ENCODE results near the gene MBTPS1. TPM values are rescaled to one million over a fixed set of nuclear protein-coding genes. Genes with fewer than 3 reads are reported as not detected.

MBTPS1 gene
- total RNA-seq, 5 donors from 2014 or later (not counting 1 experiment from before 2014, with no cell fraction given): 122 to 142 (median 131) TPM

- ATAC-seq (replicated peaks in 1 of 4) (no peak), DNase-seq (no peak)
- Mint-ChIP-seq H3K36me3 (peaks cover 38% of the 10 kb centered on the region), H3K27ac (no peak overlapping the region), H3K4me1 (peaks cover 13 to 32% (median 31%) of the 10 kb centered on the region in 3 donors), H3K9me3 (no peaks in the 10 kb centered on the region), H3K4me3 (no peak overlapping the region), H3K27me3 (no peaks in the 10 kb centered on the region)
- no peak overlapping the region for H3K4me3 ChIP-seq (ENCODE audit: control insufficient read depth in 1 of 2, extremely low read depth in 1 of 2, low read length in 1 of 2)
- H3K27me3 ChIP-seq (replicated peaks in 1 of 2; ENCODE audit: control insufficient read depth in 2 of 2, extremely low read depth in 1 of 2, insufficient read depth in 2 of 2, low read length in 1 of 2): no peaks in the 10 kb centered on the region
- H3K36me3 ChIP-seq (ENCODE audit: control insufficient read depth in 2 of 2, extremely low read depth in 1 of 2, insufficient read depth in 1 of 2, low read length in 1 of 2): peaks cover 5 to 58% of the 10 kb centered on the region in 2 donors
- H3K27ac ChIP-seq (ENCODE audit: low read length): no peak overlapping the region
- H3K4me1 ChIP-seq (ENCODE audit: control insufficient read depth in 1 of 2, extremely low read depth in 1 of 2, insufficient read depth in 2 of 2, low read length in 2 of 2): peaks cover 0 to 2% of the 10 kb centered on the region in 2 experiments
- CTCF ChIA-PET: interaction anchor here in 1 of 2 donors (1.1 kb wide), 1 partner anchor 9 kb away, joined by 3 read pairs; no protein-coding TSS in a partner anchor
- POLR2A ChIA-PET: no interaction called here
- WGBS (ENCODE audit: insufficient coverage): 100% methylated on average over 1 of the region's 7 CpGs
- H3K9me3 ChIP-seq: no peaks in the 10 kb centered on the region
Observed at GRCh38 chr16:84098939-84099338, 17.8 kb downstream of the MBTPS1 start.

- peaks cover 57% of the 10 kb centered on the region for H3K36me3 Mint-ChIP-seq
- Histone ChIP-seq H3K4me1 (ENCODE audit: control insufficient read depth in 1 of 2, extremely low read depth in 1 of 2, insufficient read depth in 2 of 2, low read length in 2 of 2) (peaks cover 0 to 2% of the 10 kb centered on the region in 2 experiments), H3K27ac (ENCODE audit: low read length) (no peak overlapping the region), H3K9me3 (no peaks in the 10 kb centered on the region), H3K4me3 (ENCODE audit: control insufficient read depth in 1 of 2, extremely low read depth in 1 of 2, low read length in 1 of 2) (no peak overlapping the region), H3K27me3 (replicated peaks in 1 of 2; ENCODE audit: control insufficient read depth in 2 of 2, extremely low read depth in 1 of 2, insufficient read depth in 2 of 2, low read length in 1 of 2) (no peaks in the 10 kb centered on the region), H3K36me3 (ENCODE audit: control insufficient read depth in 2 of 2, extremely low read depth in 1 of 2, insufficient read depth in 1 of 2, low read length in 1 of 2) (peaks cover 15 to 76% of the 10 kb centered on the region in 2 donors)
- H3K27ac Mint-ChIP-seq: no peak overlapping the region
- ChIA-PET POLR2A (interaction anchor here in 1 of 2 donors (0.7 kb wide), 1 partner anchor 9 kb away, joined by 3 read pairs; no protein-coding TSS in a partner anchor), CTCF (interaction anchor here in 1 of 2 donors (0.9 to 1.2 kb wide), 2 partner anchors 8 to 11 kb away, joined by 3 read pairs; no protein-coding TSS in a partner anchor)
- no peaks in the 10 kb centered on the region for H3K27me3 Mint-ChIP-seq
- no peaks in the 10 kb centered on the region for H3K9me3 Mint-ChIP-seq
- ATAC-seq (replicated peaks in 1 of 4) (no peak), DNase-seq (no peak)
- H3K4me1 Mint-ChIP-seq: peaks cover 0 to 13% (median 13%) of the 10 kb centered on the region in 3 donors
- H3K4me3 Mint-ChIP-seq: no peak overlapping the region
- WGBS (ENCODE audit: insufficient coverage): 100% methylated on average over 2 of the region's 4 CpGs
Observed at GRCh38 chr16:84096447-84097005, 20.2 kb downstream of the MBTPS1 start.

GRCh38 chr16:84095466-84095865 lies 21.3 kb downstream of the MBTPS1 start:
- H3K4me3 Mint-ChIP-seq: no peak overlapping the region
- 93% methylated on average over 8 of the region's 14 CpGs for WGBS (ENCODE audit: insufficient coverage)
- no peaks in the 10 kb centered on the region for H3K27me3 Mint-ChIP-seq
- POLR2A ChIA-PET: no interaction called here
- no peak overlapping the region for H3K27ac ChIP-seq (ENCODE audit: low read length)
- H3K9me3 Mint-ChIP-seq: no peaks in the 10 kb centered on the region
- H3K27ac Mint-ChIP-seq: no peak overlapping the region
- ATAC-seq (replicated peaks in 1 of 4) (no peak), DNase-seq (no peak)
- H3K9me3 ChIP-seq: no peaks in the 10 kb centered on the region
- peaks cover 0 to 2% of the 10 kb centered on the region in 2 experiments for H3K4me1 ChIP-seq (ENCODE audit: control insufficient read depth in 1 of 2, extremely low read depth in 1 of 2, insufficient read depth in 2 of 2, low read length in 2 of 2)
- CTCF ChIA-PET: interaction anchor here in 1 of 2 donors (1.2 kb wide), 1 partner anchor 10 kb away, joined by 3 read pairs; no protein-coding TSS in a partner anchor
- H3K4me3 ChIP-seq (ENCODE audit: control insufficient read depth in 1 of 2, extremely low read depth in 1 of 2, low read length in 1 of 2): no peak overlapping the region
- no peaks in the 10 kb centered on the region for H3K27me3 ChIP-seq (replicated peaks in 1 of 2; ENCODE audit: control insufficient read depth in 2 of 2, extremely low read depth in 1 of 2, insufficient read depth in 2 of 2, low read length in 1 of 2)
- peaks cover 19 to 82% of the 10 kb centered on the region in 2 donors for H3K36me3 ChIP-seq (ENCODE audit: control insufficient read depth in 2 of 2, extremely low read depth in 1 of 2, insufficient read depth in 1 of 2, low read length in 1 of 2)
- H3K36me3 Mint-ChIP-seq: peaks cover 64% of the 10 kb centered on the region
- peaks cover under 1 to 12% (median 10%) of the 10 kb centered on the region in 3 donors for H3K4me1 Mint-ChIP-seq

- Mint-ChIP-seq H3K27ac (no peak overlapping the region), H3K4me1 (peaks cover 15 to 16% (median 15%) of the 10 kb centered on the region in 3 donors), H3K9me3 (no peaks in the 10 kb centered on the region), H3K36me3 (peaks cover 75% of the 10 kb centered on the region), H3K27me3 (no peaks in the 10 kb centered on the region), H3K4me3 (no peak overlapping the region)
- H3K27me3 ChIP-seq (replicated peaks in 1 of 2; ENCODE audit: control insufficient read depth in 2 of 2, extremely low read depth in 1 of 2, insufficient read depth in 2 of 2, low read length in 1 of 2): no peaks in the 10 kb centered on the region
- H3K4me3 ChIP-seq (ENCODE audit: control insufficient read depth in 1 of 2, extremely low read depth in 1 of 2, low read length in 1 of 2): no peak overlapping the region
- whole genome bisulfite sequencing (ENCODE audit: insufficient coverage): 100% methylated on average over 2 of the region's 4 CpGs
- peaks cover 19 to 94% of the 10 kb centered on the region in 2 donors for H3K36me3 ChIP-seq (ENCODE audit: control insufficient read depth in 2 of 2, extremely low read depth in 1 of 2, insufficient read depth in 1 of 2, low read length in 1 of 2)
- H3K27ac ChIP-seq (ENCODE audit: low read length): no peak overlapping the region
- H3K4me1 ChIP-seq (ENCODE audit: control insufficient read depth in 1 of 2, extremely low read depth in 1 of 2, insufficient read depth in 2 of 2, low read length in 2 of 2): peaks cover 3 to 4% of the 10 kb centered on the region in 2 experiments
- ATAC-seq (replicated peaks in 1 of 4): no peak
- ChIA-PET CTCF (no interaction called here), POLR2A (no interaction called here)
- DNase-seq: no peak
- no peaks in the 10 kb centered on the region for H3K9me3 ChIP-seq
Observed at GRCh38 chr16:84093879-84094270, 22.9 kb downstream of the MBTPS1 start.

- no peak for DNase-seq
- Histone ChIP-seq H3K9me3 (no peaks in the 10 kb centered on the region), H3K27me3 (replicated peaks in 1 of 2; ENCODE audit: control insufficient read depth in 2 of 2, extremely low read depth in 1 of 2, insufficient read depth in 2 of 2, low read length in 1 of 2) (no peaks in the 10 kb centered on the region), H3K27ac (ENCODE audit: low read length) (no peak overlapping the region), H3K4me3 (ENCODE audit: control insufficient read depth in 1 of 2, extremely low read depth in 1 of 2, low read length in 1 of 2) (no peak overlapping the region), H3K36me3 (ENCODE audit: control insufficient read depth in 2 of 2, extremely low read depth in 1 of 2, insufficient read depth in 1 of 2, low read length in 1 of 2) (peaks cover 19 to 92% of the 10 kb centered on the region in 2 donors), H3K4me1 (ENCODE audit: control insufficient read depth in 1 of 2, extremely low read depth in 1 of 2, insufficient read depth in 2 of 2, low read length in 2 of 2) (peaks cover 8 to 9% of the 10 kb centered on the region in 2 experiments)
- ChIA-PET POLR2A (no interaction called here), CTCF (interaction anchor here in 1 of 2 donors (0.8 kb wide), 1 partner anchor 94 kb away, joined by 3 read pairs; the partner anchor contains the start of gene TAF1C)
- 98% methylated on average over 11 of the region's 16 CpGs for WGBS (ENCODE audit: insufficient coverage)
- Mint-ChIP-seq H3K36me3 (peaks cover 78% of the 10 kb centered on the region), H3K4me1 (peaks cover 18 to 20% (median 19%) of the 10 kb centered on the region in 3 donors), H3K27ac (no peak overlapping the region), H3K9me3 (no peaks in the 10 kb centered on the region), H3K4me3 (no peak overlapping the region), H3K27me3 (no peaks in the 10 kb centered on the region)
- ATAC-seq (replicated peaks in 1 of 4): no peak
Observed at GRCh38 chr16:84093120-84093878, 23.4 kb downstream of the MBTPS1 start.

GRCh38 chr16:84091460-84091859 lies 25.3 kb downstream of the MBTPS1 start:
- POLR2A ChIA-PET: no interaction called here
- Histone ChIP-seq H3K4me3 (ENCODE audit: control insufficient read depth in 1 of 2, extremely low read depth in 1 of 2, low read length in 1 of 2) (no peak overlapping the region), H3K27me3 (replicated peaks in 1 of 2; ENCODE audit: control insufficient read depth in 2 of 2, extremely low read depth in 1 of 2, insufficient read depth in 2 of 2, low read length in 1 of 2) (no peaks in the 10 kb centered on the region), H3K36me3 (ENCODE audit: control insufficient read depth in 2 of 2, extremely low read depth in 1 of 2, insufficient read depth in 1 of 2, low read length in 1 of 2) (peaks cover 16 to 90% of the 10 kb centered on the region in 2 donors), H3K4me1 (ENCODE audit: control insufficient read depth in 1 of 2, extremely low read depth in 1 of 2, insufficient read depth in 2 of 2, low read length in 2 of 2) (peaks cover 13 to 16% of the 10 kb centered on the region in 2 experiments), H3K27ac (ENCODE audit: low read length) (no peak overlapping the region), H3K9me3 (no peaks in the 10 kb centered on the region)
- Mint-ChIP-seq H3K9me3 (no peaks in the 10 kb centered on the region), H3K36me3 (peaks cover 75% of the 10 kb centered on the region), H3K27ac (no peak overlapping the region), H3K4me1 (peaks cover 27 to 35% (median 33%) of the 10 kb centered on the region in 3 donors), H3K27me3 (no peaks in the 10 kb centered on the region), H3K4me3 (no peak overlapping the region)
- WGBS (ENCODE audit: insufficient coverage): 90% methylated on average over 5 of the region's 10 CpGs
- ATAC-seq (replicated peaks in 1 of 4): no peak
- no peak for DNase-seq
- CTCF ChIA-PET: interaction anchor here in 1 of 2 donors (0.7 kb wide), 1 partner anchor 78 kb away, joined by 3 read pairs; no protein-coding TSS in a partner anchor

Measured in T-cell (primary cell).